ENCODE measurements around the gene LAYN.

The LAYN gene

DNA sequence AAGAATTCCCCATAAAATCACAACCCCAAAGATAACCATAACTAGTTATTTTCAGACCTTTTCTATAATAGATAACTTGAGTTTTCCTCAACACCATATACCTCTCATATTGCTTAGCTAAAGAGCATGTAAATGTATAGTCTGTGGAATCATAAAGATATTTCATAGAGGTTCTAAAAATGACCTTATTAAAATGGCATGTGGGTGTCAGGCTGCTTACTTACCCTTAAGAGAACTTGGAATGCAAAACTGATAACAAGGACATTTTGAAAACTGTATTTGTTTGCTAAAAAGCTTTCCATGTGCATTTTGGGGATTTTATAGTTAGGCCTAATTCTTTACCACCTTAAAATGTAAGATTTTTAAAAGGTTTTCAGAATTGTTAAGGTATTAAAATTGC is 66.5 kb downstream of the LAYN start:
- no peak for DNase-seq (ENCODE audit: low spot score)
- no peak for TF ChIP-seq CTCF (conservative IDR thresholded peaks at IDR 0.05; ENCODE audit: low read depth)
- CTCF ChIA-PET = no interaction called here
- H3K27ac ChIP-seq = no peak overlapping the region
- POLR2A ChIA-PET (ENCODE audit: low non-redundant PET) = no interaction called here

GRCh38 chr11:111607751-111608150 is 67.2 kb downstream of the LAYN start:
- CTCF ChIA-PET = no interaction called here

More at GRCh38 chr11:111607751-111608150, 67.2 kb downstream of the LAYN start:
- no peak for TF ChIP-seq CTCF (conservative IDR thresholded peaks at IDR 0.05; ENCODE audit: low read depth)
- no peak for DNase-seq (ENCODE audit: low spot score)
- POLR2A ChIA-PET (ENCODE audit: low non-redundant PET) = no interaction called here
- no peak overlapping the region for H3K27ac ChIP-seq
